GM20000 (cell line): ENCODE data around the gene LCA5L.

ENCODE experiments used
- DNase-seq: peaks from one replicate; pipeline ENCODE4 v3.0.0; 2012; ENCODE audit warnings: low spot score
- TF ChIP-seq, protein P1 (sequence below): IDR thresholded peaks from 2 replicates; pipeline ENCODE4 v1.5.1; 2012; ENCODE audit warnings: mild to moderate bottlenecking, control low read depth; ENCODE audit errors: extremely low read depth, missing control alignments

The LCA5L gene

DNA sequence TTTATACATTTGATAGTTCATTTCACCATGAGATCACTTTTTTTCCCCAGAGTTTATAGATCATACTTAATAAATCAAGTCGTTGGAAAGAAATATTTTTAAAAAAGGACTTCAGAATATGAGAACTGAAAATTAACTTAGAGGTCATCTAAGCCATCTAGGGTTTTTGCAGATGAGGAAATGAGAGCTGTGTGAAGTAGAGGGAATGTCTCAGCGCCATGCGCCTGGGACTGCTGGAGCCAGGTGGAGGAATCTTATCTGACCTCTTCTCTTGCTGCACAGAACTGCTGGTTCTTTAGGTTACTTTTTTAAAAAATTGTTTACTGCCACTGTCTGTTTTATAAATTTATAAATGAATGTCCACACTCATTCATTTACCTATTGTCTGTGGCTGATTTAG lies 17.7 kb upstream of the LCA5L start:
- DNase-seq, result no peak
- TF ChIP-seq, protein P1, sequence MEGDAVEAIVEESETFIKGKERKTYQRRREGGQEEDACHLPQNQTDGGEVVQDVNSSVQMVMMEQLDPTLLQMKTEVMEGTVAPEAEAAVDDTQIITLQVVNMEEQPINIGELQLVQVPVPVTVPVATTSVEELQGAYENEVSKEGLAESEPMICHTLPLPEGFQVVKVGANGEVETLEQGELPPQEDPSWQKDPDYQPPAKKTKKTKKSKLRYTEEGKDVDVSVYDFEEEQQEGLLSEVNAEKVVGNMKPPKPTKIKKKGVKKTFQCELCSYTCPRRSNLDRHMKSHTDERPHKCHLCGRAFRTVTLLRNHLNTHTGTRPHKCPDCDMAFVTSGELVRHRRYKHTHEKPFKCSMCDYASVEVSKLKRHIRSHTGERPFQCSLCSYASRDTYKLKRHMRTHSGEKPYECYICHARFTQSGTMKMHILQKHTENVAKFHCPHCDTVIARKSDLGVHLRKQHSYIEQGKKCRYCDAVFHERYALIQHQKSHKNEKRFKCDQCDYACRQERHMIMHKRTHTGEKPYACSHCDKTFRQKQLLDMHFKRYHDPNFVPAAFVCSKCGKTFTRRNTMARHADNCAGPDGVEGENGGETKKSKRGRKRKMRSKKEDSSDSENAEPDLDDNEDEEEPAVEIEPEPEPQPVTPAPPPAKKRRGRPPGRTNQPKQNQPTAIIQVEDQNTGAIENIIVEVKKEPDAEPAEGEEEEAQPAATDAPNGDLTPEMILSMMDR, result no peak

DNA sequence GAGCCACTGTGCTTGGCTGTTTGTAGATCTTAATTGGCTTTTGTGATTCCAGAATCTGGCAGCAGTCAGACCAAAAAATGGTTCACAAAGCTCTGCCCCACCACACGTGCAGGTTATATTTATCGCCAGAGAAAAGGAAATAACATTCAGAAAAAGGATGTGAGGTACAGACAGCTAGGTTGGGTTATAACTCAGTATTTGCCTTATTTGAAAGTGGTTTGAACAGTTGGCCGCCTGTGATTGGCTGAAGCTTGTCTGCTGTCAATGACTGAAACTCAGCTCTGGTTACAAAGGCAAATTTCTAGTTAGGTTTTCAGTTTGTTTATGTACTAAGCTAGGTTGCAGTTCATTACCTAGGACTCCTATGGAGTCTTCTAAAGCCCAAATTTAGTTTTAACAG lies 15.8 kb upstream of the LCA5L start:
- DNase-seq, result no peak
- TF ChIP-seq, protein P1, result no peak

DNA sequence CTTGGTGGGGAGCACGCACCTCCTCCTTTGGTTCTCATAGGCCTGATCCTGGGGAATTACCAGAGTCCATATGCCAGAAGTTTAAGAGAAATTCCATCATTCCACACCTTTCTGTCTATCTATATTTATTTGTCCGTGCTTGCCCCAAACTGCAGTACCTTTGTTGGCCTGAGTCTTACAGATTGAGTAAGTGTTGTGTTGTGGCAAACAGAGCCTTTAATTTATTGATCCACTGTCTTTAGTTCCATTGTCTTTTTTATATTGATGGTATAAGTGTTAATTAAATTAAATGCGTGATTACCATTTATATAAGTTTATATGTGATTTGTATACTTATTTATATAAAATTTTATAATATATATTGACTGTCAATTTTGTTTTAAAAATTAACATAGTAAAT lies 11.1 kb upstream of the LCA5L start:
- TF ChIP-seq, protein P1, result no peak
- no peak for DNase-seq

DNA sequence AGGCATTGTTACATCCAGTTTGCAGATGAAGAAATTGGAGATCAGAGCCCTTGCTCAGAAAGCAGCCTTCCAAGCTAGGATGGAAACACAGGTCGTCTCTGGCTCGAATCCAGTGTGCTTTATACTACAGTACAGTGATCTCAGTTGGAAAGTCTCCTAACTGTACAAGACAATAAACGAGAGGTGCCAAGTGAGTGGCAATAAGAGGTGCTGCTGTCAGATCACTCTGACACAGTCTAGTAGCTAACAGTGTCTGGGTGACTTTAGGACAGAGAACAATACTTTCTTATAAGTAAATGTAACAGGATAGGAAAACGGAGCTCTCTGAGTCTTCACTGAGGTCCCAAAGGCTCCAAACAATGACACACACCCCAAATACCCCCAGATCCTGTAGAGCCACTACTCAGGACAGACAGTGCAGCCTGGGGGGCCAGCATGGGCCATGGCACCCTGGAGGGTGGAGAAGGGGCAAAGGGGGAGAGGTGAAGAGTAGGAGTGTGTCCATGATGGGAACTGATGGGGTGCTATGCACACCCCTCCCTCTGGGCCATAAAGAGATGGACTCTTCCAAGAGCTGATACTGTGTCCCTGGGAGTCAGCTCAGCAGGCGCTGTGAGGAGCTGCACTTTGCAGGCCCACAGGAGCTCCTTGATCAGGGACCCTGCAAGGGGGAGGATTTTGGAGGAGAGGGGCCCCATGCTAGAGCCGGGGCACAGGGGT lies 9.5 kb upstream of the LCA5L start:
- DNase-seq, result no peak
- TF ChIP-seq, protein P1, result no peak

DNA sequence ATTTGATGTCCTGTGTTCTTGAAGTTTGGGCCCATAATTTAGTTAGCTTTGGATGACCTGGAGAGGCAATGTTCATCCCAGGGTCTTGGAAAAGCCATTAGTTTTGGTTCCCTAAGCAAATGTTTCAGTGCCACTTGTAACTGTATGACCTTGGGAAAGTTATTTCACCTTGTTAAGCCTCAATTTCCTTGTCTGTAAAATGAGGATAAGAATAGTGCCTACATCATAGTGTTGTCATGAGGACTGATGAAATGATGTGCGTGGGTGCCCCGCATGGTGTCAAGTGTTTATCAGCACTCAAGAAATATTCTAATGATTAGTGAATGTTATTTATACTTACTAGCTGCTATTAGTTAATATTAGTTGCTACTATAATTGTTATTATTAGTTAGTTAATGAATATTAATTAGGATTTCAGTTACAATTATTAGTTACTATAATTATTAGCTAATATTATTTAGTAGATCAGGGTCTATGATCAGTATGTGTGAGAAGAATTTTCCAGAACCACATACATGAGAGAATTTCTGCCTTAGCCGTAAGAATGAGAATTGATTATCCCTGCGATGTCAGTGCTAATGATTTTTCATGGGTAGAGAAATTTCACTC lies 8.1 kb upstream of the LCA5L start:
- no peak for DNase-seq
- TF ChIP-seq, protein P1, result no peak

DNA sequence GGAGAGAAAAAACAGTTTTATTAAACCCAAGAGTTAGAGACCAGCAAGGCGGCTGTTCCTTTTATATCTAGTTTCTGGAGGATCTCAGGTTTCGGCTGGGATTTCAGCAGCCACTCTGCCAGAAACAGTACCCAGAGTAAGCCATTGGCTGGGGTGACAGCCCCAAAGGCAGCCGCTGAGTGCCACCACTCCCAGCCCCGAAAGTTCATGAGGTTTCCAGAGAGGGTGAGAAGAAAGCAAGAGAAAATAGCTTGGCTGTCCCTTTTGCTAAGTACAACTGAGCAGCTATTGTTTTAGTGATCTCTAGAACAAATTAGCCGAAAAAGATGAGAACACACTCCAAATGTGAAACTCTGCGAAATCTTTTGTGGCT lies 7.4 kb upstream of the LCA5L start:
- DNase-seq, result no peak
- TF ChIP-seq, protein P1, result no peak

DNA sequence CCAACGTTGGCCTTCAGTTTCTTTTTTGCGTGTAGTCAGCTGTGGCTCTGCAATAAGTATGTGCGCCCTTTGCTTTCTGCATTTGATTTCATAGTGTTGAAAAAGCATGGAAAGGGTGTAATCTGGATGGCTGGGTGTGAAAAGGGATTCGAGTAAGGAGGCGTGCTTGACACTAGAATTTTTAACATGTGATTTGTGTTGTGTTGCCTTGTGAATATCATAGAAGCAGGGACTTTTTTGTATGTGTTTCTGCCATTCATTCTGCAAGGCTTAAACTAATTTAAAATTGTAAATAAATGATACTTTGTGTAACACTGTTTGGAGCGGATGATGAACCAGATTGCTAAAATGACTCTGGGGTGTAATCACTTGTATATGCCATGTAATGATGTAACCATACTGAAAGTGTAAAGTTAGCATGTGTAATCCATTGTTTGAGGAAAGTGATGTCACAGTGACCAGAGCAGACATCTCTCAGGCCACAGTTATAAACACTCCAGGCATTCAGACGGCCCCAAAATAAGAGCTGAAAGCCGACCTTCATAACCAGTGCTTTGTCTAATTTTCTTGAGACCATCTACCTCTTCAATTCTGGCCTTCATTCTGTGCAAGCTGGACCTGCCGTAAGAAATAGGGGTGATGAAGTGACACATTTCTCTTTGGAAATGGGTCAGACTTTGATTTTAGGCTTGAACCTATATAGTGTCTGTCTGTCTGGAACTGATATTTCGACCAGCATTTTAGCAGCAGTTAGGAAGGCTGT lies 6.8 kb upstream of the LCA5L start:
- TF ChIP-seq, protein P1, result no peak
- no peak for DNase-seq
